ENCODE data around the gene HDDC2. TPM values are rescaled to one million over a fixed set of nuclear protein-coding genes. Genes with fewer than 3 reads are reported as not detected.

HDDC2 gene
- polyA plus RNA-seq, 1 donor from 2014 or later, result 75.2 TPM

- peak overlapping the region; percentile 28 for H3K27ac ChIP-seq (ENCODE audit: low read length)
- no peaks in the 10 kb centered on the region for H4K20me1 ChIP-seq (ENCODE audit: insufficient read depth)
- H3K9ac ChIP-seq (ENCODE audit: low read length), result no peak overlapping the region
- no peak for TF ChIP-seq CTCF (IDR thresholded peaks at IDR 0.05; ENCODE audit: poor library complexity, severe bottlenecking)
- TF ChIP-seq MXI1 (conservative IDR thresholded peaks at IDR 0.05; ENCODE audit: poor library complexity, severe bottlenecking), result no peak
- TF ChIP-seq RAD21 (conservative IDR thresholded peaks at IDR 0.05), result no peak
- TF ChIP-seq REST (IDR thresholded peaks at IDR 0.05; ENCODE audit: borderline replicate concordance), result no peak
- TF ChIP-seq EZH2 (IDR thresholded peaks at IDR 0.05; ENCODE audit: borderline replicate concordance, insufficient read depth, low read length, poor library complexity, severe bottlenecking), result no peak
- no peak for TF ChIP-seq EP300 (conservative IDR thresholded peaks at IDR 0.05; ENCODE audit: poor library complexity, severe bottlenecking)
- TF ChIP-seq SMC3 (conservative IDR thresholded peaks at IDR 0.05; ENCODE audit: poor library complexity), result no peak
- TF ChIP-seq TAF1 (IDR thresholded peaks at IDR 0.05; ENCODE audit: low read depth), result no peak
- TF ChIP-seq POLR2AphosphoS5 (IDR thresholded peaks at IDR 0.05), result no peak
- no peaks in the 10 kb centered on the region for H3K9me3 ChIP-seq (ENCODE audit: low read length)
- peak overlapping the region; percentile 38 for H3K4me3 ChIP-seq (ENCODE audit: low read length)
- H3F3A ChIP-seq (ENCODE audit: insufficient read depth, low read length, poor library complexity, severe bottlenecking), result no peaks in the 10 kb centered on the region
- no peaks in the 10 kb centered on the region for H3K79me2 ChIP-seq (replicated peaks; ENCODE audit: insufficient read depth, low read length)
- H2AFZ ChIP-seq (ENCODE audit: low read depth, low read length), result no peak overlapping the region
- no peaks in the 10 kb centered on the region for H3K9me2 ChIP-seq (ENCODE audit: insufficient read depth, low read length)
- no peak overlapping the region for H3K4me2 ChIP-seq (ENCODE audit: low read length)
- H3K36me3 ChIP-seq (ENCODE audit: insufficient read depth, low read length), result no peaks in the 10 kb centered on the region
- H3K27me3 ChIP-seq (ENCODE audit: insufficient read depth, low read depth, low read length), result no peaks in the 10 kb centered on the region
Measured at GRCh38 chr6:125346201-125346925, 44.6 kb upstream of the HDDC2 start.

- Histone ChIP-seq H3K9me2 (ENCODE audit: insufficient read depth, low read length) (no peaks in the 10 kb centered on the region), H3K36me3 (ENCODE audit: insufficient read depth, low read length) (no peaks in the 10 kb centered on the region), H3K9ac (ENCODE audit: low read length) (no peak overlapping the region), H3K27ac (ENCODE audit: low read length) (no peak overlapping the region), H2AFZ (ENCODE audit: low read depth, low read length) (no peak overlapping the region), H4K20me1 (ENCODE audit: insufficient read depth) (no peaks in the 10 kb centered on the region), H3K79me2 (replicated peaks; ENCODE audit: insufficient read depth, low read length) (no peaks in the 10 kb centered on the region), H3F3A (ENCODE audit: insufficient read depth, low read length, poor library complexity, severe bottlenecking) (no peaks in the 10 kb centered on the region), H3K9me3 (ENCODE audit: low read length) (no peaks in the 10 kb centered on the region), H3K27me3 (ENCODE audit: insufficient read depth, low read depth, low read length) (no peaks in the 10 kb centered on the region), H3K4me3 (ENCODE audit: low read length) (no peak overlapping the region), H3K4me2 (ENCODE audit: low read length) (no peak overlapping the region)
- TF ChIP-seq EZH2 (IDR thresholded peaks at IDR 0.05; ENCODE audit: borderline replicate concordance, insufficient read depth, low read length, poor library complexity, severe bottlenecking) (no peak), CTCF (IDR thresholded peaks at IDR 0.05; ENCODE audit: poor library complexity, severe bottlenecking) (no peak), TAF1 (IDR thresholded peaks at IDR 0.05; ENCODE audit: low read depth) (no peak), SMC3 (conservative IDR thresholded peaks at IDR 0.05; ENCODE audit: poor library complexity) (no peak), RAD21 (conservative IDR thresholded peaks at IDR 0.05) (no peak), EP300 (conservative IDR thresholded peaks at IDR 0.05; ENCODE audit: poor library complexity, severe bottlenecking) (no peak), REST (IDR thresholded peaks at IDR 0.05; ENCODE audit: borderline replicate concordance) (no peak), POLR2AphosphoS5 (IDR thresholded peaks at IDR 0.05) (no peak), MXI1 (conservative IDR thresholded peaks at IDR 0.05; ENCODE audit: poor library complexity, severe bottlenecking) (no peak)
Measured at GRCh38 chr6:125341460-125341859, 39.7 kb upstream of the HDDC2 start.
